Thymus (tissue), 11 donors: Measurements from ENCODE around the gene STK4. TPM values are rescaled to one million over a fixed set of nuclear protein-coding genes. Genes with fewer than 3 reads are reported as not detected.

Experiments
- DNase-seq, 9 donors: peaks; one replicate each; pipeline ENCODE4 v3.0.0-alpha.2; 2013; ENCODE audit warnings: low spot score in 9 of 9, low read depth in 6 of 9, missing footprints in 1 of 9
- H3K27ac ChIP-seq, 2 donors: one replicate each; pipeline ENCODE4 v1.5.1; 2013; ENCODE audit warnings: control low read depth in 1 of 2, low read depth in 1 of 2, low read length in 1 of 2, mild to moderate bottlenecking in 1 of 2, moderate library complexity in 1 of 2
- H3K27me3 ChIP-seq, 2 donors: one replicate each; pipeline ENCODE4 v1.5.1; 2013; ENCODE audit warnings: low read length in 1 of 2; ENCODE audit not compliant: control insufficient read depth in 2 of 2, insufficient read depth in 1 of 2
- H3K36me3 ChIP-seq, 2 donors: one replicate each; pipeline ENCODE4 v1.5.1; 2013; ENCODE audit warnings: low read length in 1 of 2, mild to moderate bottlenecking in 1 of 2, moderate library complexity in 1 of 2; ENCODE audit not compliant: control insufficient read depth in 2 of 2, insufficient read depth in 2 of 2
- H3K4me1 ChIP-seq, 2 donors: one replicate each; pipeline ENCODE4 v1.5.1; 2013; ENCODE audit warnings: low read length in 2 of 2; ENCODE audit not compliant: control insufficient read depth in 2 of 2, insufficient read depth in 2 of 2
- H3K4me3 ChIP-seq, 2 donors: one replicate each; pipeline ENCODE4 v1.5.1; 2013; ENCODE audit warnings: low read length in 2 of 2, control low read depth in 1 of 2, mild to moderate bottlenecking in 1 of 2
- H3K9me3 ChIP-seq, 2 donors: one replicate each; pipeline ENCODE4 v1.5.1; 2013; ENCODE audit warnings: low read length in 1 of 2, mild to moderate bottlenecking in 1 of 2; ENCODE audit not compliant: control insufficient read depth in 2 of 2, insufficient read depth in 1 of 2
- WGBS: extraction: QIAGEN DNeasy Blood & Tissue Kit; methylation state at CpG from one replicate; pipeline ENCODE4 v1.1.7; 2013; 5-methylcytosine and 5-hydroxymethylcytosine counted together
- polyA plus RNA-seq: library from polyadenylated mRNA; stranded (reverse); fragments of 200-250 nt; gene quantifications from one replicate; pipeline ENCODE4 v1.2.3, GENCODE V29; 2013
- total RNA-seq: library from RNA; stranded (reverse); fragments of 120-200 nt; gene quantifications from one replicate; pipeline ENCODE4 v1.2.4, GENCODE V29; 2013
- donor health status: healthy.

The STK4 gene
- total and polyA plus RNA-seq, 2 donors, result 35.0 to 45.5 TPM

GRCh38 chr20:44930517-44931168, 35.7 kb upstream of the STK4 start:
- Histone ChIP-seq H3K4me1 (no peaks in the 10 kb centered on the region), H3K4me3 (no peak overlapping the region), H3K9me3 (no peaks in the 10 kb centered on the region), H3K27ac (no peak overlapping the region), H3K27me3 (no peaks in the 10 kb centered on the region), H3K36me3 (peaks cover 19 to 20% of the 10 kb centered on the region in 2 donors)
- DNase-seq, result no peak
- WGBS, result 95% methylated on average over 18 of the region's 18 CpGs

- no peak for DNase-seq
- H3K27ac ChIP-seq, result no peak overlapping the region
- no peaks in the 10 kb centered on the region for H3K9me3 ChIP-seq
- no peaks in the 10 kb centered on the region for H3K4me1 ChIP-seq
- H3K36me3 ChIP-seq, result peaks cover 26 to 27% of the 10 kb centered on the region in 2 donors
- H3K4me3 ChIP-seq, result no peak overlapping the region
- H3K27me3 ChIP-seq, result no peaks in the 10 kb centered on the region
- 94% methylated on average over 3 of the region's 3 CpGs for WGBS
Observed at GRCh38 chr20:44931911-44932310, 34.4 kb upstream of the STK4 start.

DNA sequence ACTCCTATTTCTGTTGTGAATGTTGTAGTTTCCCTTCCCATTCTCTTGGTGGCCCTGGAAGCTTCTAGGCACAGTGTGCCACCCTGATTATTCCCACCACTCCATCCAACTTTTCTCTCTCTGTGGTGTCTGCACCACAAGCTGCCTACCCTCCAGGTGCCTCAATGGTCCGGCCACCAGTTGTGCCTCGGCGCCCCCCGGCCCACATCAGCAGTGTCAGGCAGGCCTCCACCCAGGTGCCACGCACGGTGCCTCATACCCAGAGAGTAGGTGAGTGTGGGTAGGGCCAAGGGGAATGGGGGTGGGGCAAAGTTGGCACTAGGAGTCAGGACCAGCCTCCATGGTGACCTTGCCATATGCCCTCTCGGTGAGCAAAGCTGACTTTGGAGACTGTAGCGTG, 33.4 kb upstream of the STK4 start:
- H3K27me3 ChIP-seq, result no peaks in the 10 kb centered on the region
- 99% methylated on average over 8 of the region's 8 CpGs for WGBS
- no peak overlapping the region for H3K4me3 ChIP-seq
- no peak overlapping the region for H3K27ac ChIP-seq
- DNase-seq, result no peak
- no peaks in the 10 kb centered on the region for H3K4me1 ChIP-seq
- no peaks in the 10 kb centered on the region for H3K9me3 ChIP-seq
- H3K36me3 ChIP-seq, result peaks cover 32% of the 10 kb centered on the region in 2 donors

- 97% methylated on average over 10 of the region's 10 CpGs for WGBS
- no peak for DNase-seq
- no peak overlapping the region for H3K4me3 ChIP-seq
- no peak overlapping the region for H3K27ac ChIP-seq
- no peaks in the 10 kb centered on the region for H3K4me1 ChIP-seq
- no peaks in the 10 kb centered on the region for H3K27me3 ChIP-seq
- no peaks in the 10 kb centered on the region for H3K9me3 ChIP-seq
- H3K36me3 ChIP-seq, result peaks cover 47 to 53% of the 10 kb centered on the region in 2 donors
Observed at GRCh38 chr20:44936510-44936909, 29.8 kb upstream of the STK4 start.

DNA sequence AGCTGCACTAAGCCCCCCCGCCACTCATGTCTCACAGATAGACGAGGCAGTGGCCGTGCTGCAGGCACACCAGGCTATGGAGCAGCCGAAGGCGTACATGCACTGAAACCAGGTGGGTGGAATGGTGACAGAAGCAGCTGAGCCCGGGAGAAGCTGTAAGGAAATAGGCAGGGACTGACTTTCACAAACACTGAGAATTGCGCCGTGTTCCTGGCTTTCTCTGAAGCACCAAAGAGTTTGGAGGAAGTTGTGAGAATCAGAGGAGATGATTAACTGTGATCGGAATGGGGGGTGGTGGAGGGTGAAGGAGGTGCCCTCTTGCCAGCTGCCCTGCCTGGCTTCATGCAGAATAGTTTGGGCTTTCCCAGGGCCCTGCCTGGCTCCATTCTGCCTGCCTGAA, 27.7 kb upstream of the STK4 start:
- DNase-seq, result no peak
- Histone ChIP-seq H3K4me1 (no peaks in the 10 kb centered on the region), H3K9me3 (no peaks in the 10 kb centered on the region), H3K4me3 (no peak overlapping the region), H3K27me3 (no peaks in the 10 kb centered on the region), H3K27ac (no peak overlapping the region), H3K36me3 (peaks cover 55 to 62% of the 10 kb centered on the region in 2 donors)
- WGBS, result 97% methylated on average over 9 of the region's 9 CpGs

- H3K27ac ChIP-seq, result no peak overlapping the region
Observed at GRCh38 chr20:44941120-44941691, 25.1 kb upstream of the STK4 start.

GRCh38 chr20:44942264-44942973, 23.9 kb upstream of the STK4 start:
- WGBS, result 98% methylated on average over 4 of the region's 4 CpGs

More at GRCh38 chr20:44941120-44941691, 25.1 kb upstream of the STK4 start:
- H3K4me3 ChIP-seq, result no peak overlapping the region
- peaks cover 62 to 63% of the 10 kb centered on the region in 2 donors for H3K36me3 ChIP-seq
- no peak for DNase-seq
- no peaks in the 10 kb centered on the region for H3K27me3 ChIP-seq
- no peaks in the 10 kb centered on the region for H3K4me1 ChIP-seq
- WGBS, result 98% methylated on average over 7 of the region's 7 CpGs
- H3K9me3 ChIP-seq, result no peaks in the 10 kb centered on the region

DNA sequence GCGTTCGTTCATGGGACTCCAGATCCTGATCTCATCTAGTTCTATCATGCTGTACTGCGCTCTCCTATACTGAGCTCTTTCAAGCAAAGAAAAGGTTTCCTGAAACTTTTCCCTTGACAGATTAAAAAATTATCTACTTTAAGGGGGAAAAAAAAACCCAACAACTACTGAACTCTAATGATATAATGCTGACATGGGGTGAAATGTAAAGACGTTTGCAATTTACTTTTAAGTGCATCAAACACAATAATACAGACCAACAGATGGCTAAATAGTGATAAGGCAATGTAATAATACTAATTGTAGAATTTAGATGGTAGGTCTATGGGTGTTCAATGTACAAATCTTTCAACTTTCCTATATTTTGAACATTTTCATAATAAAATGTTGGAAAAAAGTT, 22.5 kb upstream of the STK4 start:
- no peaks in the 10 kb centered on the region for H3K4me1 ChIP-seq
- no peaks in the 10 kb centered on the region for H3K27me3 ChIP-seq
- no peak for DNase-seq
- WGBS, result 98% methylated on average over 4 of the region's 4 CpGs
- no peak overlapping the region for H3K4me3 ChIP-seq
- peaks cover 56 to 68% of the 10 kb centered on the region in 2 donors for H3K36me3 ChIP-seq
- H3K9me3 ChIP-seq, result no peaks in the 10 kb centered on the region
- no peak overlapping the region for H3K27ac ChIP-seq

More at GRCh38 chr20:44942264-44942973, 23.9 kb upstream of the STK4 start:
- Histone ChIP-seq H3K36me3 (peaks cover 58 to 63% of the 10 kb centered on the region in 2 donors), H3K27me3 (no peaks in the 10 kb centered on the region), H3K4me3 (no peak overlapping the region), H3K9me3 (no peaks in the 10 kb centered on the region), H3K27ac (no peak overlapping the region), H3K4me1 (no peaks in the 10 kb centered on the region)
- DNase-seq, result no peak

- DNase-seq, result no peak
- Histone ChIP-seq H3K27ac (no peak overlapping the region), H3K9me3 (no peaks in the 10 kb centered on the region), H3K27me3 (no peaks in the 10 kb centered on the region), H3K4me3 (no peak overlapping the region), H3K4me1 (no peaks in the 10 kb centered on the region), H3K36me3 (peaks cover 53 to 74% of the 10 kb centered on the region in 2 donors)
- WGBS, result 97% methylated on average over 6 of the region's 6 CpGs
Observed at GRCh38 chr20:44945261-44945660, 21.1 kb upstream of the STK4 start.
